WTC11 (cell line): ENCODE results near the gene DOCK1. TPM values are rescaled to one million over a fixed set of nuclear protein-coding genes. Genes with fewer than 3 reads are reported as not detected.

Source experiments
- ATAC-seq: fragments of 200-7000 bp; cut with Tn5 transposase; 2 replicates; pipeline ENCODE4 v1.10.0; 2021; ENCODE audit warnings: mild to moderate bottlenecking, moderate library complexity
- CTCF ChIA-PET: fragments of 300-600 bp; sonication (Branson Sonifier 250); formaldehyde crosslinking; loops from one replicate; lab custom pipeline; 2021; ENCODE audit warnings: antibody characterized with exemption; lab: Charles Lee
- POLR2A ChIA-PET: fragments of 350-600 bp; sonication (Branson Sonifier 250); formaldehyde crosslinking; loops from one replicate; lab custom pipeline; 2021; ENCODE audit warnings: antibody characterized with exemption; lab: Charles Lee
- DNase-seq: peaks from one replicate; pipeline ENCODE4 v3.0.0; 2021; ENCODE audit warnings: low spot score
- H3K27ac Mint-ChIP-seq: 2 replicates; pipeline ENCODE4 v1.8.0; 2021; ENCODE audit warnings: mixed read lengths
- H3K27me3 Mint-ChIP-seq: 2 replicates; pipeline ENCODE4 v1.8.0; 2021; ENCODE audit warnings: low read depth, mild to moderate bottlenecking, moderate library complexity, mixed read lengths
- H3K36me3 Mint-ChIP-seq: 2 replicates; pipeline ENCODE4 v1.8.0; 2021; ENCODE audit warnings: mixed read lengths
- H3K4me1 Mint-ChIP-seq: 2 replicates; pipeline ENCODE4 v1.8.0; 2022; ENCODE audit warnings: mixed read lengths
- H3K4me3 Mint-ChIP-seq: 2 replicates; pipeline ENCODE4 v1.8.0; 2021; ENCODE audit warnings: mild to moderate bottlenecking, moderate library complexity, mixed read lengths
- H3K9me3 Mint-ChIP-seq: 2 replicates; pipeline ENCODE4 v1.8.0; 2021; ENCODE audit warnings: mixed read lengths
- ARID4B ChIP-seq: sonication (generic); formaldehyde crosslinking; IDR thresholded peaks from 2 replicates; pipeline ENCODE4 v1.8.0; 2023; ENCODE audit warnings: missing genetic modification reagents, mild to moderate bottlenecking, borderline replicate concordance
- ATF6 ChIP-seq: sonication (generic); formaldehyde crosslinking; IDR thresholded peaks from 2 replicates; pipeline ENCODE4 v1.8.1; 2023; ENCODE audit warnings: mild to moderate bottlenecking, missing genetic modification reagents
- CDX4 ChIP-seq: fragments of 250-450 bp; sonication (Bioruptor Pico); IDR thresholded peaks from 2 replicates; pipeline ENCODE4 v1.9.0; 2021; ENCODE audit warnings: moderate library complexity, mild to moderate bottlenecking, inconsistent platforms, borderline replicate concordance
- CREB1 ChIP-seq: sonication (generic); formaldehyde crosslinking; IDR thresholded peaks from 2 replicates; pipeline ENCODE4 v1.8.0; 2023; ENCODE audit warnings: mild to moderate bottlenecking, missing genetic modification reagents
- E2F1 ChIP-seq: sonication (generic); formaldehyde crosslinking; IDR thresholded peaks from 2 replicates; pipeline ENCODE4 v1.8.0; 2022; ENCODE audit warnings: mild to moderate bottlenecking, missing genetic modification reagents
- ELF4 ChIP-seq: sonication (generic); formaldehyde crosslinking; IDR thresholded peaks from 2 replicates; pipeline ENCODE4 v1.8.1; 2022; ENCODE audit warnings: low read depth, mild to moderate bottlenecking, moderate library complexity, missing genetic modification reagents
- HMGA2 ChIP-seq: fragments of 250-450 bp; sonication (Bioruptor Pico); IDR thresholded peaks from 2 replicates; pipeline ENCODE4 v1.4.0; 2021; ENCODE audit warnings: mild to moderate bottlenecking, moderate library complexity
- MXD4 ChIP-seq: fragments of 250-450 bp; sonication (Bioruptor Pico); IDR thresholded peaks from 2 replicates; pipeline ENCODE4 v1.8.0; 2021; ENCODE audit warnings: mild to moderate bottlenecking, moderate library complexity, borderline replicate concordance
- NFYB ChIP-seq: sonication (generic); formaldehyde crosslinking; conservative IDR thresholded peaks from 2 replicates; pipeline ENCODE4 v1.8.0; 2022; ENCODE audit warnings: low read depth, missing genetic modification reagents
- NR3C1 ChIP-seq: sonication (generic); formaldehyde crosslinking; conservative IDR thresholded peaks from 2 replicates; pipeline ENCODE4 v1.8.1; 2023; ENCODE audit warnings: low read depth, mild to moderate bottlenecking, missing genetic modification reagents
- TEAD1 ChIP-seq: sonication (generic); formaldehyde crosslinking; IDR thresholded peaks from 2 replicates; pipeline ENCODE4 v1.8.0; 2022; ENCODE audit warnings: mild to moderate bottlenecking, missing genetic modification reagents
- ZBTB21 ChIP-seq: sonication (generic); formaldehyde crosslinking; IDR thresholded peaks from 2 replicates; pipeline ENCODE4 v1.8.1; 2023; ENCODE audit warnings: mild to moderate bottlenecking, missing genetic modification reagents, borderline replicate concordance
- ZNF232 ChIP-seq: sonication (generic); formaldehyde crosslinking; IDR thresholded peaks from 2 replicates; pipeline ENCODE4 v1.8.0; 2022; ENCODE audit warnings: mild to moderate bottlenecking, missing genetic modification reagents
- ZNF416 ChIP-seq: fragments of 250-450 bp; sonication (Bioruptor Pico); IDR thresholded peaks from 2 replicates; pipeline ENCODE4 v1.9.0; 2021; ENCODE audit warnings: mild to moderate bottlenecking, inconsistent platforms
- ZNF425 ChIP-seq: fragments of 250-450 bp; sonication (Bioruptor Pico); conservative IDR thresholded peaks from 2 replicates; pipeline ENCODE4 v1.9.0; 2021; ENCODE audit warnings: mild to moderate bottlenecking
- ZNF532 ChIP-seq: fragments of 250-450 bp; sonication (Bioruptor Pico); IDR thresholded peaks from 2 replicates; pipeline ENCODE4 v1.9.0; 2021; ENCODE audit warnings: mild to moderate bottlenecking, borderline replicate concordance
- total RNA-seq: library from RNA; stranded (reverse); gene quantifications from 3 replicates; pipeline ENCODE4 v1.2.3, GENCODE V29; 2021

DOCK1 gene
- total RNA-seq, 1 experiment from 2014 or later = 52.1 TPM

- TF ChIP-seq ATF6 (no peak), ZNF532 (CRISPR knock-in tag) (no peak), MXD4 (CRISPR knock-in tag) (no peak), ZNF416 (CRISPR knock-in tag) (no peak), ZBTB21 (CRISPR knock-in tag) (no peak), ZNF232 (CRISPR knock-in tag) (no peak)
These were observed 493.7 kb downstream of the DOCK1 start (continued) for GRCh38 chr10:127398971-127399365.

- peaks cover 8% of the 10 kb centered on the region for H3K9me3 Mint-ChIP-seq
- no peak for DNase-seq
- no peak; the same call in 1 of the 2 replicates for ATAC-seq
- ChIA-PET POLR2A (no interaction called here), CTCF (no interaction called here)
- H3K4me1 Mint-ChIP-seq = peaks cover 19% of the 10 kb centered on the region
- no peaks in the 10 kb centered on the region for H3K27me3 Mint-ChIP-seq
- H3K4me3 Mint-ChIP-seq = no peak overlapping the region
- no peak overlapping the region for H3K27ac Mint-ChIP-seq
- no peak for TF ChIP-seq HMGA2 (CRISPR knock-in tag)
- no peak for TF ChIP-seq ZBTB21 (CRISPR knock-in tag)
- TF ChIP-seq ELF4 (CRISPR knock-in tag) = no peak
- TF ChIP-seq MXD4 (CRISPR knock-in tag) = no peak
- H3K36me3 Mint-ChIP-seq = peaks cover 14% of the 10 kb centered on the region
These were observed 494.4 kb downstream of the DOCK1 start for GRCh38 chr10:127399668-127400067.

GRCh38 chr10:127400216-127400615, 495.0 kb downstream of the DOCK1 start:
- CTCF ChIA-PET = no interaction called here
- Mint-ChIP-seq H3K27ac (no peak overlapping the region), H3K4me1 (peaks cover 19% of the 10 kb centered on the region)
- POLR2A ChIA-PET = no interaction called here
- no peak for TF ChIP-seq TEAD1 (CRISPR knock-in tag)
- no peak for TF ChIP-seq ARID4B (CRISPR knock-in tag)
- no peak for TF ChIP-seq ZNF425 (CRISPR knock-in tag)
- no peak for TF ChIP-seq NFYB (CRISPR knock-in tag)
- no peak for TF ChIP-seq NR3C1 (CRISPR knock-in tag)
- TF ChIP-seq CDX4 (CRISPR knock-in tag) = no peak
- no peak for TF ChIP-seq HMGA2 (CRISPR knock-in tag)
- TF ChIP-seq E2F1 = no peak
- TF ChIP-seq ZBTB21 (CRISPR knock-in tag) = no peak
- TF ChIP-seq CREB1 (CRISPR knock-in tag) = no peak
- TF ChIP-seq, all 79 proteins: peak for 0
- ATAC-seq (no peak), DNase-seq (no peak)
- H3K36me3 Mint-ChIP-seq = peaks cover 14% of the 10 kb centered on the region
- H3K9me3 Mint-ChIP-seq = peaks cover 8% of the 10 kb centered on the region
- H3K4me3 Mint-ChIP-seq = no peak overlapping the region
- no peaks in the 10 kb centered on the region for H3K27me3 Mint-ChIP-seq
